ENCODE results near the gene HS3ST3A1. TPM values are rescaled to one million over a fixed set of nuclear protein-coding genes. Genes with fewer than 3 reads are reported as not detected.
"Not testable (repeated sequence)": the region's sequence is repeated elsewhere in the genome, so short reads cannot be mapped to it uniquely, and the experiment has no call there.

Gene HS3ST3A1
- total RNA-seq, 2 donors from 2014 or later, result 0.72 to 1.5 TPM

DNA sequence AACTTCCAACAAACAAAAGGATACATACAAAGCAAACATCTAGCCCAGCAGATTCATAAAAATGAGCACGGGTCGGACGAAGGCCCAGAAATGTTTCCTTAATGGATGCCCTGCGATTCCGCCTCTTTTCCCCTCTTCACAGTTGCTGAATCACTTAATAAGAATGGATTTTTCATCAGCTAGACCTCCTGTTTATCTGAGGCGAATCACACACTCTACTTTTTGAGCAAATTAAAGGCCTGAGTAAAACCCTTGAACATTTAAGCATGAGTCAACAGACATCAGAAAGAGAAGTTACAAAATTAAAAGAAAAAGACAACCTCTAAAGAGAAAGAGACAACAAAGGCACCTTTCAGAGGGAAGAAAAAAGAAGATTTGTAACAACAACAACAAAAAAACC is 44.7 kb downstream of the HS3ST3A1 start:
- Mint-ChIP-seq H3K36me3 (ENCODE audit: insufficient read depth in 2 of 2) (no peaks in the 10 kb centered on the region), H3K27ac (no peak overlapping the region), H3K9me3 (no peaks in the 10 kb centered on the region), H3K27me3 (ENCODE audit: low read depth) (peaks cover 11% of the 10 kb centered on the region), H3K4me1 (ENCODE audit: low read depth) (no peaks in the 10 kb centered on the region), H3K4me3 (no peak overlapping the region)
- DNase-seq, result no peak
- no peak for ATAC-seq (replicated peaks in 1 of 2)

DNA sequence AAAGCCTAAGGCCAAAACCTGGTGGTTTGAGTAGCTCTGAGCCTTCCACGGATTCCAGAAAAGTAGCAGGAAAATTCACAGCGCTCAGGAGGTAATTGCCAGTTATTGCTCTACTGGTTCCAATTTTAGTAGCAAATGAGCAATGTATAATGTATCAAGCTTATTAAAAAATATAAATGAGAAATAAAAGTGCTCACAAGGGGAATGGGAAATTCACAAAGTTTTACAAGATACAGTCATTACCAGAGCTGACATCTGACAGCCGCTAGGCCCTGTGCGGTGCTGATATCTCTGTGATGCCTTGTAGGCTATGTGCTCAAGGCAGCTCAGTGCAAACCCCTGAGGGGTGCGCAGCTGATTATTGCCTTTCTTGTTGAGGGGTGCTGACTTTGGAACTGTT is 47.5 kb downstream of the HS3ST3A1 start:
- Mint-ChIP-seq H3K4me1 (ENCODE audit: low read depth) (no peaks in the 10 kb centered on the region), H3K9me3 (peaks cover 2 to 7% of the 10 kb centered on the region in 2 donors), H3K36me3 (ENCODE audit: insufficient read depth in 2 of 2) (peaks cover 0 to 2% of the 10 kb centered on the region in 2 donors), H3K27ac (no peak overlapping the region), H3K4me3 (no peak overlapping the region), H3K27me3 (ENCODE audit: low read depth) (peaks cover 23% of the 10 kb centered on the region)
- no peak for ATAC-seq (replicated peaks in 1 of 2)
- no peak for DNase-seq

DNA sequence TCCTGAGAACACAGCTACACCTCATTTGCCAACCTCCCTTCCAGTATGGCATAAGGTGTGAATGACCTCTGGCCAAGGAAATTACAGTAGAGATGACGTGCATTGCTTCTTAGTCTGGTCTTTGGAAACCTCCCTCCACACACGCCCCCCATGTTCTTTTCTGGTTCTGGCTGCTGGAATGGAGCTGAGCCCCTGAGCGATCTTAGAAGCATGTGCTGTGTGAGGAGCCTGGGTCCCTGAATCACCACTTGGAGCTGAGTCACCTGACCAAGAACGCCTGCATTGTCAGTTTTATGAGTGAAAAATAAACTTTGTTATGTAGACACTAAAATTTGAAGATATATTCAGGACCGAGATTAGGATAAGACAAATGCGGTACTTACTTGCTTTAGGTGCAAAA is 51.4 kb downstream of the HS3ST3A1 start:
- Mint-ChIP-seq H3K9me3 (peaks cover 2 to 9% of the 10 kb centered on the region in 2 donors), H3K36me3 (ENCODE audit: insufficient read depth in 2 of 2) (peaks cover 0 to 2% of the 10 kb centered on the region in 2 donors), H3K4me3 (no peak overlapping the region), H3K27ac (no peak overlapping the region), H3K4me1 (ENCODE audit: low read depth) (no peaks in the 10 kb centered on the region), H3K27me3 (ENCODE audit: low read depth) (peaks cover 23% of the 10 kb centered on the region)
- ATAC-seq (replicated peaks in 1 of 2) (no peak), DNase-seq (no peak)

DNA sequence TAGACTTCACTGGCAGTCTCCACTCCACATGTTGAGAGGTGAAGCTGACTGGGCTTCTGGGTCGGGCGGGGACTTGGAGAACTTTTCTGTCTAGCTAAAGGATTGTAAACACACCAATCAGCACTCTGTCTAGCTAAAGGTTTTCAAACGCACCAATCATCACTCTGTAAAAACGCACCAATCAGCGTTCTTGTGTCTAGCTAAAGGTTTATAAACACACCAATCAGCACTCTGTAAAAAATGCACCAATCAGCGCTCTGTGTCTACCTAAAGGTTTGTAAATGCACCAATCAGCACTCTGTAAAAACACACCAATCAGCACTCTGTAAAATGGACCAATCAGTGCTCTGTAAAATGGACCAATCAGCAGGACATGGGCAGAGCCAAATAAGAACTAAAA is 53.2 kb downstream of the HS3ST3A1 start:
- H3K9me3 Mint-ChIP-seq; DNase-seq; H3K4me3 Mint-ChIP-seq; H3K36me3 Mint-ChIP-seq (ENCODE audit: insufficient read depth in 2 of 2); H3K4me1 Mint-ChIP-seq (ENCODE audit: low read depth); H3K27ac Mint-ChIP-seq; ATAC-seq (replicated peaks in 1 of 2): not testable (repeated sequence)
- H3K27me3 Mint-ChIP-seq (ENCODE audit: low read depth), result peaks cover 19% of the 10 kb centered on the region

DNA sequence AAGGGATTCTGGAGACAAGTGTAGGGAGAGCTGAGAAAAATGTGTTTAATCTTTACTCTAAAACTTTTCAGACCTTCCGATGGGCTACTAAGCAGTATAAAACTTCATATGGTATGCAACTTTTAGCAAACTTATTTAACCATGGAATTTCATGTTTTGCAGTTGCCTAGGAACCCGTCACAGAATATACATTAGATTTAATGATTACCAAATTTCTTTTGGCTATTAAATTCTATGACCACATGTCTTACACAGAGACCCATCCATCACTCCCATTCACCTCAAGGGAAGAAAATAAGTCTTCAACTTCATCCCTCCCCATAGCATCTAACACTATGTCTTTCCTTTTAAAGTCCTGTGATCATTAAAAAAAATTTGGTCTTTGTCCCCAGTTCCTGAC is 54.9 kb downstream of the HS3ST3A1 start:
- ATAC-seq (replicated peaks in 1 of 2) (no peak), DNase-seq (no peak)
- Mint-ChIP-seq H3K4me3 (no peak overlapping the region), H3K36me3 (ENCODE audit: insufficient read depth in 2 of 2) (peaks cover 0 to 2% of the 10 kb centered on the region in 2 donors), H3K4me1 (ENCODE audit: low read depth) (no peaks in the 10 kb centered on the region), H3K27me3 (ENCODE audit: low read depth) (peaks cover 12% of the 10 kb centered on the region), H3K27ac (no peak overlapping the region), H3K9me3 (peaks cover 2 to 9% of the 10 kb centered on the region in 2 donors)

DNA sequence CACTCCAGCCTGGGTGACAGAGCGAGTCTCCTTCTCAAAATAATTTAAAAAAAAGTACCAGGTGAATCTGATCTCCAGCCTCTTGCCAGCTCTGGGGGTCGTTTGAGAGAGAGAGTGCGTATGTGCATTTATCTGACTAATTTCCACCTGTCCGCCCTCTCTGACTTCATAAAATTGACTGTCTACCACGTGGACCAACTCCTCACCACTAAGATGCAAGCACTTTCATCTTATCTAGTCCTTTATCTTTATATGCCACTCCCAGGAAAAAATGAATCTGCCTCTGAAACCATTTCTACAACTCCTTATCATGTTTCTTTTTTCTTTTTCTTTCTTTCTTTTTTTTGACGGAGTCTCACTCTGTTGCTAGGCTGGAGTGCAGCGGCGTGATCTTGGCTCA is 55.8 kb downstream of the HS3ST3A1 start:
- DNase-seq, result no peak
- peaks cover 2 to 9% of the 10 kb centered on the region in 2 donors for H3K9me3 Mint-ChIP-seq
- no peak for ATAC-seq (replicated peaks in 1 of 2)
- peaks cover 0 to 2% of the 10 kb centered on the region in 2 donors for H3K36me3 Mint-ChIP-seq (ENCODE audit: insufficient read depth in 2 of 2)
- H3K27me3 Mint-ChIP-seq (ENCODE audit: low read depth), result peaks cover 12% of the 10 kb centered on the region
- no peak overlapping the region for H3K4me3 Mint-ChIP-seq
- H3K4me1 Mint-ChIP-seq (ENCODE audit: low read depth), result no peaks in the 10 kb centered on the region
- no peak overlapping the region for H3K27ac Mint-ChIP-seq

DNA sequence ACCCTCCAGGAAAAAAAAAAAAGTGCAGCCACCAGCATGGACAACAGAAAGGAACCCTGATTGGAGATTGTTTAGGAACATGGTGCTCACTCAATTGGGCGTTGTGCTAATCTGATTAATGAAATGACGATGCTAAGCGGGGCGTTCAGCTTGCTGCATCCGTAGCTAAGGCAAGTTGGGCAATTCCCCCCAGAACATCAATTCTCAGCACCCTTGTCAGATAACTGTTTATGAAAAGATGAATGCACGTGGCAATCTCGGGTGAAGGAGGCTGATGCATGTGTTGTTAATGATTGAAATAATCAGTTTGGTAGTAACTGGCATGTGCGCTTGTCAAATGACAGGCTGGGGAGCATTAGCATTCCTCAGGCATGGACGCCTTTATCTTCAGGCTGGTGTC is 57.0 kb downstream of the HS3ST3A1 start:
- Mint-ChIP-seq H3K4me1 (ENCODE audit: low read depth) (no peaks in the 10 kb centered on the region), H3K27ac (no peak overlapping the region), H3K4me3 (no peak overlapping the region), H3K27me3 (ENCODE audit: low read depth) (peaks cover 6% of the 10 kb centered on the region), H3K36me3 (ENCODE audit: insufficient read depth in 2 of 2) (no peaks in the 10 kb centered on the region), H3K9me3 (peaks cover 0 to 6% of the 10 kb centered on the region in 2 donors)
- no peak for ATAC-seq (replicated peaks in 1 of 2)
- DNase-seq, result no peak

DNA sequence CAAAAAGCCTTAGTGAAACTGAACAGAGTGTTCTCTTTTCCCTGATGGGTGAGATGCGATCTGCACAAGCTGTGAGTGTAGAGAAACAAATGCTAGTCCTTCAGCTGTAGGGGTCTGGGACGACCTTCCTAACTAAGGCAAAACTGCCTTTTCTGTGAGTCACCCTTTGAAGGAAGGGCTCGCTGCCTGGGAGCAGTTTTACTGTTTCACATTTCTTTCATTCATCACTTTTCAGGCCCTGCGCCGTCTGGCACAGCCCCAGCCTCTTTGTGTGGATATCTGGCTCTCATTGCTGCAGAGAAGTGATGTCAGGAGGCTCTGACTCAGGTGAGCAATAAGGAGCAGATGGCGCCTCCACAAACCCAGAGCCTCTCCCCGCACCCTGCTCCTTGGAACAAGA is 57.4 kb downstream of the HS3ST3A1 start:
- DNase-seq (no peak), ATAC-seq (replicated peaks in 1 of 2) (no peak)
- Mint-ChIP-seq H3K4me3 (no peak overlapping the region), H3K27me3 (ENCODE audit: low read depth) (peaks cover under 1% of the 10 kb centered on the region), H3K27ac (no peak overlapping the region), H3K9me3 (peaks cover 0 to 2% of the 10 kb centered on the region in 2 donors), H3K36me3 (ENCODE audit: insufficient read depth in 2 of 2) (no peaks in the 10 kb centered on the region), H3K4me1 (ENCODE audit: low read depth) (no peaks in the 10 kb centered on the region)

DNA sequence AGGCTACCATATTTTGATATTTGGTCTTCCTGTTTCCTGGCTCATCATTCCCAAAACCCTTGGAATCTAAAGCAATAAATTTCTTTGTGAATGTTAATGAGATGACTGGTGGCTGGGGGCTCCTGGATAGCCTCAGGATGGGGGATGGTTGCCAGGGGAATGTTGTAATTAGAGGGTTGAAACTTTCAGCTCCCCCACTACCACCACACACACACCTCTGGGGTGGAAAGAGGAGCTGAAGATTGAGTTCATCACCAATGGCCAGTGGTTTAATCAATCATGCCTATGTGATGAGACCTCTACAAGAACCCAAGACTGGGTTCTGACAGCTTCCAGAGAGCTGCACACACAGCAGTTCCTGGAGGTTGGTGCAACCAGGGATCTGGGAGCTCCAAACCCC is 59.1 kb downstream of the HS3ST3A1 start:
- no peak for ATAC-seq (replicated peaks in 1 of 2)
- no peaks in the 10 kb centered on the region for H3K27me3 Mint-ChIP-seq (ENCODE audit: low read depth)
- H3K4me3 Mint-ChIP-seq, result no peak overlapping the region
- H3K36me3 Mint-ChIP-seq (ENCODE audit: insufficient read depth in 2 of 2), result no peaks in the 10 kb centered on the region
- no peak for DNase-seq
- no peak overlapping the region for H3K27ac Mint-ChIP-seq
- H3K4me1 Mint-ChIP-seq (ENCODE audit: low read depth), result no peaks in the 10 kb centered on the region
- no peaks in the 10 kb centered on the region for H3K9me3 Mint-ChIP-seq

DNA sequence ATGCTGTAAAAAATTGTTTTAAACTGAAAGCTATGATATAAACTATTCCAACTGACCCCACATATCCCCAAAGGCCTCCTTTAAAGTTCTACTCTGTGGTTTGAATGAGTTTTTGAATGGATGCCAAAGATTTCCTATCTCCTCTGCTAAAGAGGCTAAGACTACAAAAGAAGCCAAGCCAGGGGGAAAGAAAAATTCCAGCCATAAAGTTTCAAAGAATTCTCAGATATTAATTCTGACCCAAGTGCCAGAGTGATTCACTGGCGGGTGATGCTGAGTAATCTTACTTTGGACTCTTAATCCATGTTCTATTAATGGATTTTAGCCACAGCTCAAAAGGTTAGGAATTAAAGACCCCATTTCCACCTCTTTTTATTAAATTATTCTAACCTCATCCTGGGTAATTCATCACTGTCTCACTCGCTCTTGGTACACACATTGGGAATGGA is 60.7 kb downstream of the HS3ST3A1 start:
- Mint-ChIP-seq H3K4me1 (ENCODE audit: low read depth) (no peaks in the 10 kb centered on the region), H3K27me3 (ENCODE audit: low read depth) (no peaks in the 10 kb centered on the region), H3K36me3 (ENCODE audit: insufficient read depth in 2 of 2) (no peaks in the 10 kb centered on the region), H3K9me3 (no peaks in the 10 kb centered on the region), H3K4me3 (no peak overlapping the region), H3K27ac (no peak overlapping the region)
- DNase-seq (no peak), ATAC-seq (replicated peaks in 1 of 2) (no peak)

DNA sequence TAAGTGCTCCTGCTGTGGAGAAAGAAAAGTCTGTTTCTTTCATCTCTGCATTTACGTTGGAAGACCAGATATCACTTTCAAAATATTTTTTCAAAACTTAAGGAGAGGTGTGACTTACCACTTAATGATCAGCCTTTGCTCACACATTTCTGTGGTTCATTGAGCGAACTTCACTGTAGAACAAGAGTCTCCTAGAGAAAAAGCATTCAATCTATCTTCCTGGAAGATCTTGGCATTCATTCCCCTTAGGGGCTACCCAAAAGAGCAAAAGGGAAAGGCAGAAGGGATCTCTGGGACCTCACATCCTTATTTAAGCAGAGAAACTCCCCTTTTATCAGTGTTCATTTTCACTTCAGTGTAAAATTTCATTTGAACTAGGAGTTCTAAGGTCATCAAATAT is 61.2 kb downstream of the HS3ST3A1 start:
- H3K27me3 Mint-ChIP-seq (ENCODE audit: low read depth), result no peaks in the 10 kb centered on the region
- H3K4me1 Mint-ChIP-seq (ENCODE audit: low read depth), result no peaks in the 10 kb centered on the region
- H3K27ac Mint-ChIP-seq, result no peak overlapping the region
- DNase-seq, result no peak
- no peak for ATAC-seq (replicated peaks in 1 of 2)
- no peak overlapping the region for H3K4me3 Mint-ChIP-seq
- H3K9me3 Mint-ChIP-seq, result no peaks in the 10 kb centered on the region
- no peaks in the 10 kb centered on the region for H3K36me3 Mint-ChIP-seq (ENCODE audit: insufficient read depth in 2 of 2)

DNA sequence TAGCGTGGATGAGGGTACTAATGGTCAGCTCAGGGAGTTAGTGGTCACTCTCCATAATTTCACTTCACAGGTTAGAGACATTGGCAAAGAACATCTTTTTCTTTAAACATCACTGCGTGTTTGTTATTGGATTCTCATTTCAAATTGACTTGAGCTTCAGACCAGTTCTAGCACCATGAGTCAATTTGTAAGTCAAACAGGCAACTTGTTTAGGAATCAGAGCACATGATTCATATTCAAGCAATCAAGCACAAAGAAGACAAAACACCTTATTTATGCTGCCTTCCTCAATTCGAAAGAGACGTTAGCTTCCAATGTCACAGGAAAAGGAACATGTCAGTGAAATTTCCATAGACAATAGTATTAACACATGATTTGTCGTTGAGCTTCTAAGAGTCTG is 62.3 kb downstream of the HS3ST3A1 start:
- Mint-ChIP-seq H3K27me3 (ENCODE audit: low read depth) (no peaks in the 10 kb centered on the region), H3K4me1 (ENCODE audit: low read depth) (no peaks in the 10 kb centered on the region), H3K36me3 (ENCODE audit: insufficient read depth in 2 of 2) (no peaks in the 10 kb centered on the region), H3K4me3 (no peak overlapping the region), H3K27ac (no peak overlapping the region), H3K9me3 (no peaks in the 10 kb centered on the region)
- DNase-seq, result no peak
- no peak for ATAC-seq (replicated peaks in 1 of 2)

DNA sequence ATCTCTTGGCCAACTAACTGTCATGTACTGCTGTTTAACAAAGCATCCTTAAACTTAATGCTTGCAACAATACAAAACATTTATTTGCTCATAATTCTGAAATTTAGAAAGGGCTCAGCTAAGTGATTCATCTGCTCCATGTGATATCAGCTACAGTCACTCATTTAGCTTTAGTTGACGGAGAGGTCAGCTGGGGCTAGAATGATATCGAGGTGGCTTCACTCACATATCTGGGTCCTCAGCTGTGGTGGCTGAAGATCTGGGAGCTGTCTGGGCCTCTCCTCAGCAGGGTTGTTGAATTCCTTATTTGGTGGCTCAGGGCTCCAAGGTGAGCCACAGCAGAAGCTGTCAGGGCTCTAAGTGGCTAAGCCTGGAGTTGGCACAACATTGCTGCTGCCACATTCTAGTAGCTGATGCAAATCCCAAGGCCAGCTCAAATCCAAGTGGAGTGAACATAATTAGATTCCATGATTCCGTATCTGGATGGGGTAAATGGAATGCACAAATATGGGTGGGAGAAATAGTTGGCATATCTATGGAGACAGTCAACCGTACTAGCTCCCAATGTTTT is 62.8 kb downstream of the HS3ST3A1 start:
- Mint-ChIP-seq H3K27me3 (ENCODE audit: low read depth) (no peaks in the 10 kb centered on the region), H3K27ac (no peak overlapping the region), H3K4me3 (no peak overlapping the region), H3K4me1 (ENCODE audit: low read depth) (no peaks in the 10 kb centered on the region), H3K36me3 (ENCODE audit: insufficient read depth in 2 of 2) (no peaks in the 10 kb centered on the region), H3K9me3 (no peaks in the 10 kb centered on the region)
- no peak for ATAC-seq (replicated peaks in 1 of 2)
- DNase-seq, result no peak

DNA sequence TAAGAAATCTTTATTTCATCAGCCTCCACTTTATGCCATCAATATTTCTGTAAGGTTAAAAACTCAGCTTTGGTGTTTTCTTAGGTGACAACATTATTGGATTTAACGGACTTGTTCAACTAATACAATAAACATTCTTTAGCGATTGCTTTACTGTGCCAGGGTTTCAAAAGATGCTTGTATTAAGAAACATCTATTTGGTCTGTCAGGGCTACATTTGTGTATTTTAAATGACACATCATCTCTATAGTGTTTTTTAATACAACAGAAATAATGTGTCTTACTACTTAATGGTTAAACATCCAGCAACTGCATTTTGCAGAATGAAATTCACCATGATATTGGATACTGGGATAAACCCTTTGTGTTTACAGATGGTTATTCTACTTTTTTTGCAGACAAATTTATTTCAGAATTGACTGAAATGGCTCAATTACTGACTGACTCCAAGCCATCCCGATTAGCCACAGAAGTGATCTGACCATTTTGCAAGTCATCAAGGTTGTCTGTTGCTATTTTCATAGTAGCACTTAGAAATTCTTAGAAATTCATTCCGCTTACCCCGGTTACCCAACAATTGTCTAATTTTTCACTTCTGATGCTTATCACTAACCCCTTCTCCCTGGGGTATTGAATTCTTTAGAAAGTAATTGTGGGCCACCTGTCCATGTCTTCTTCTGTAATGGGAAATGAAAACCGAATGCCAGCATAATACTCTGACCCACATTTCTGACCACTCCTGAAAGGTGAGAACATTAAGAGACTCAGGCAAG is 63.7 kb downstream of the HS3ST3A1 start:
- no peak for ATAC-seq (replicated peaks in 1 of 2)
- no peak for DNase-seq
- H3K36me3 Mint-ChIP-seq (ENCODE audit: insufficient read depth in 2 of 2), result no peaks in the 10 kb centered on the region
- H3K9me3 Mint-ChIP-seq, result no peaks in the 10 kb centered on the region
- H3K4me1 Mint-ChIP-seq (ENCODE audit: low read depth), result no peaks in the 10 kb centered on the region
- no peak overlapping the region for H3K4me3 Mint-ChIP-seq
- no peaks in the 10 kb centered on the region for H3K27me3 Mint-ChIP-seq (ENCODE audit: low read depth)
- no peak overlapping the region for H3K27ac Mint-ChIP-seq
